Kidney capillary endothelial cell (primary cell): ENCODE data around the gene RELN.
"Not testable (repeated sequence)": the region's sequence is repeated elsewhere in the genome, so short reads cannot be mapped to it uniquely, and the experiment has no call there.

Experiments
- DNase-seq: peaks from one replicate; pipeline ENCODE4 v3.0.0-alpha.2; 2018; ENCODE audit warnings: low spot score

RELN gene

GRCh38 chr7:103941976-103942375 lies 47.5 kb downstream of the RELN start:
- no peak for DNase-seq

GRCh38 chr7:103940382-103941268 lies 48.8 kb downstream of the RELN start:
- DNase-seq = no peak

- no peak for DNase-seq
These were observed 51.8 kb downstream of the RELN start for GRCh38 chr7:103937680-103938079.

DNA sequence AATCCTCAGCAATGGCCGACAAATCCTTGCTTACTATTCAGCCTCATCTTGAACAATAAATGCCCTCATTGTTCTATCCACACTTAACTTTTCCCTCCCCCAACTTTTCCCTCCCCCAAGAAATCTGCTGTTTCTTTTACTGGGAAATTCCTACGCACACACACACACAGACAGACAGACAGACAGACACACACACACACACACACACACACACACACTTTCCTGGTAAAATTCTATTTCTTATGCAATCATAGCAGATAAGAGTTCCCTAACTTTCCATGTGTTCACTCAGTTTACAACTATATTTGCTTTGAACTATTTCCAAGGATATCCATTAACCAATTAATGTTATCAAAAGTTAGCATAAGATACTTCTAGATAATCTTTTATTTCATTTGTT lies 52.9 kb downstream of the RELN start:
- no peak for DNase-seq

DNA sequence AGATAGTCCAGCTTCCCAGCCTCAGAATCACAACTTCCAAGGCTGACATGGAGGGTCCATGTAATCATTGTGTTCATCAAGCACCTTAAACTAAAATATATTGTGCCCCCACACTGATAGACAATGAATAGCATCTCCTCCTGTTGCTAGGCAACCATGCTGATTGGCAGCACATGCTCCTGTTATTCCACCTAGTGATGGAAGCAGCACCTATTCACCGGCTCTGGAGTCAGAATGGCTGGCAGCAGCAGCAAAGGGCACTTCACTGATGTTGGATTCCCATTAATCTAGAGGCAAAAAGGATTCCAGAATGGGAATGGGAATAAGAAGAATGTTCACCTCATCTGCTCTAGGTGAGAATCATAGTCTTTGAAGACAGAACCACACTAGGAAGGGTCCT lies 55.0 kb downstream of the RELN start:
- no peak for DNase-seq

DNA sequence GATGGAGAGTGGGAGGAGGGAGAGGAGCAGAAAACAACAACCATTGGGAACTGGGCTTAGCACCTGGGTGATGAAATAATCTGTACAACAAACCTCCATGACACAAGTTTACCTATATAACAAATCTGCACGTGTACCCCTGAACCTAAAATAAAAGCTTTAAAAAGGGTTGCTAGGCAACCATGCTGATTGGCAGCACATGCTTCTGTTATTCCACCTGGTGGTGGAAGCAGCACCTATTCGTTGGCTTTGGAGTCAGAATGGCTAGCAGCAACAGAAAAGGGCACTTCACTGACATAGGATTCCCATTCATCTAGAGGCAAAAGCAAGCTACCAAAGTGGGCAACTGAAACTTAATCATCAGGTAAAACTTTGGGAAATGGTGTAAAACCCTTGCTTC lies 57.1 kb downstream of the RELN start:
- no peak for DNase-seq

DNA sequence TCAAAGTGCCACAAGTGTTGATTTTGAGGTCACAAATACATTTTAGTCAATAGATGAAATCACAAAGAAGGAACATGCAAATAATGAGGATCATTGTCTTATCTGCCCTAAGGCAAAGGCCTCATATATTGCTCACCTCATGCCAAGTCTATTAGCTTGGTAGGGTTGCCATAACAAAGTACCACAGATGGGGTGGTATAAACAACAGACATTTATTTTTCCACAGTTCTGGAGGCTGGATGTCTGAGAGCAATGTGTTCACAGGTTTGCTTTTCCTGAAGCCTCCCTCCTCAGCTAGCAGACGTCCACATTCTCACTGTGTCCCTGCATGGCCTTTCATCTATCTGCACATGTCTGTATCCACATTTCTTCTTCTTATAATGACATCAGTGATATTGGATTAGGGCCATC lies 59.6 kb downstream of the RELN start:
- no peak for DNase-seq

GRCh38 chr7:103928581-103928980 lies 60.9 kb downstream of the RELN start:
- DNase-seq = no peak

- no peak for DNase-seq
These were observed 65.3 kb downstream of the RELN start for GRCh38 chr7:103924184-103924583.

GRCh38 chr7:103922407-103922806 lies 67.1 kb downstream of the RELN start:
- DNase-seq = no peak

GRCh38 chr7:103921692-103922091 lies 67.8 kb downstream of the RELN start:
- no peak for DNase-seq

GRCh38 chr7:103919272-103919868 lies 70.1 kb downstream of the RELN start:
- DNase-seq = no peak

DNA sequence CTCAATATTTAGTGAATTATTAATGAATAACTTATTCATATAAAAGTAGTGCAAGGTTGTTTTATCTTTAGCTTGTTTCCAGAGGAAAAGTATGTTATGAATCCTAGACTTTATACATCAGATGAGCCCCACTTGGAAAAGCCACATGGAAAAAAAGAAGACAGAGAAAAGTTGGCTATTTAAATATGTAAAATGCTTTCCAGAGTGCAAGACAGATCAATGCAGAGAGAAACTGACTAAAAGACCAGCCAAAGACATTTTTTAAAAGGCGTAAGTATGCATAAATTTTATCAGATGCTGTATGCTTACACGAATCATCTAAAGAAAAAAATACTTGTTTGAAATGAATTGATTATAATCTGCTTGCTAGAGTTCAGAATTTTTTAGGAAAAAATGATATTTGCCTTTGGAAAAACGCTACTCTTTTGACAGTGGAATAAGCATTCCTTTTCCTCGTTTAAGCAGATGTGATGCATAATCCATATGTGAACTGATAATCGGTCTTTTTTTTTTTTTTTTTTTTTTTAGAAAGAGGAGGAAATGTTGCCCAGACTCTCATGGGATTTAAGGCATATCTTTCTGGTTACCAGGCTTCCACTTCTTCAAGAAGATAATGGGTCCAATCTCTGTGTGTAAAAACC lies 70.7 kb downstream of the RELN start:
- no peak for DNase-seq

DNA sequence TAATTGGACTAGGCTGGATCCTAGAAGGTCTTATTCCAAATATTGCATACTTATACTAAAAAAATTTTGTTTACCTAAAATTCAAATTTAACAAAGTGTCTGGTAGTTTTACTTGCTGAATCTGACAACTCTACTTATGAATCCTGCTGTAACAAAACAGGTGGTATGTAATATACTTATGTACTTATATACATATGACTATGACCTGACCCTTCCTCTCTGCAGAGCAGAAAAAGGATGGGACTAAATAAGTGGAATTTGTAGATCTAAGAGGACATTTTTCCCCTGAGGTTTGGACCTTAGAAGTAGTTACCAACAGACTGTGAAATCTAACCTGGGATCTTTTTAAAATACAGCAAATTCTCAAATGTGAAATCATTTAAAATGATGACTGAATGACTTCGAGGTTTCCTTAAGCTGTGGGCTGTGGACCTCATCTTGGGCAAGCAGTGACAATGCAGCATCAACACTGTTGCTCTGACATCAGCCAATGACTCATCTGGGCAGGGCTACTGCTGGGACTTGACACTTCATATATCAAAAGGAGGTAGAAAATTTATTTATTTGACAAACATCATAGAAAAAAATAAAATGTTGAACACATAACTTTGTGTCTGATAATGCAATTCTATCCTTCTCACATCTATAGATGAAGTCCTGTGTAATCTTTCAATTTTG lies 73.6 kb downstream of the RELN start:
- DNase-seq = peak; percentile 6

- no peak for DNase-seq
These were observed 75.1 kb downstream of the RELN start for GRCh38 chr7:103914147-103914899.

DNA sequence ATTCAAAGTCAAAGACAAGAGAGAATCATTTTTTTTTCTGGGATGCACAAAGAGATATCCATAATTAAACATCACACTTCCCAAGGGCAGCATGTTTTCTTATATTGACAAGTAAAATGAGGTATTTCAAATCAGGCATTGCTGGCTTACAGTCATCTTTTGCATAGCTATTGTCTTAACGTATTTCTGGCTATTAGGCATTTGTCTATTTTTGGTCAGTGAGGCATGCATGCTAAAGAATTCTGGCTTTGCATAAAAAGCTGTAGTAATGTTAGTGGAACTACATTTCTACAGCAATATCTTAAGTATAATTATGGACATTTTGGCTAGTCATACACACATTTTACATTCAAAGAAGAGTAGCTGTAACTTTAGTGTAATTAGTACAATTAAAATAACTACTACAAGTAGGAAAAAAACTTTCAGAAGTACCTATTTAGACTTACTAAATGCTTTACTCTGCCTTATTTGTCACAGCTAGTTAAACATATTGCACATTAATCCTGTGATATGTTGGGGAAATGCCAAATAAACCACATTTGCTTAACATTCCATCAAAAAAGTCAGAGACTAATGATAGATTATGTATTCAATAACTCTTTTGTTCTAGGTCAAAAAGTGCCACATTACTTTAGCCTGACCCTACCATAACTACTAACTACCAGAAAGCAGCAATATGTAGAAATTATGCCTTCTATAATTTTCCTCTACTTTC lies 76.4 kb downstream of the RELN start:
- no peak for DNase-seq

DNA sequence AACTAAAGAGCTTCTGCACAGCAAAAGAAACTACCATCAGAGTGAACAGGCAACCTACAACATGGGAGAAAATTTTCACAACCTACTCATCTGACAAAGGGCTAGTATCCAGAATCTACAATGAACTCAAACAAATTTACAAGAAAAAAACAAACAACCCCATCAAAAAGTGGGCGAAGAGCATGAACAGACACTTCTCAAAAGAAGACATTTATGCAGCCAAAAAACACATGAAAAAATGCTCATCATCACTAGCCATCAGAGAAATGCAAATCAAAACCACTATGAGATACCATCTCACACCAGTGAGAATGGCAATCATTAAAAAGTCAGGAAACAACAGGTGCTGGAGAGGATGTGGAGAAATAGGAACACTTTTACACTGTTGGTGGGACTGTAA lies 78.4 kb downstream of the RELN start:
- DNase-seq = not testable (repeated sequence)

DNA sequence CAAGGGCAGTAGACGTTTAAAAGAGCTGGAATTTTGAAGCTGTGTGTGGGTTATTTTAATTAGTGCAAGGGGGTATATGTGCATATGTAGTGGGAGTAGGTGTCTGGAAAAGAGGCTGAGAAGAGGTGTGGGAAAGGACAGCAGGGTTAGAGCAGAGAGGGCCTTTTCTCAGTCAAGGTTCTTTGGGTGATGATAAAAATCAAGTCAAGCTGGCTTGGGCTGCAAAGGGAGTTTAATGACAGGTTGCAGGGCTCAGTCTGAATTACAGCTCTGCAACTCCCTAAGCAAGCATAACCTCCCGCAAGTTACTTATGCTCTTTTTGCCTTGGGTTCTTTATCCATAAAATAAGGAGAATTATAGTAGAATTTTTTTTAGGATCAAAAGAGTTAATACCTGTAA lies 83.5 kb downstream of the RELN start:
- no peak for DNase-seq

DNA sequence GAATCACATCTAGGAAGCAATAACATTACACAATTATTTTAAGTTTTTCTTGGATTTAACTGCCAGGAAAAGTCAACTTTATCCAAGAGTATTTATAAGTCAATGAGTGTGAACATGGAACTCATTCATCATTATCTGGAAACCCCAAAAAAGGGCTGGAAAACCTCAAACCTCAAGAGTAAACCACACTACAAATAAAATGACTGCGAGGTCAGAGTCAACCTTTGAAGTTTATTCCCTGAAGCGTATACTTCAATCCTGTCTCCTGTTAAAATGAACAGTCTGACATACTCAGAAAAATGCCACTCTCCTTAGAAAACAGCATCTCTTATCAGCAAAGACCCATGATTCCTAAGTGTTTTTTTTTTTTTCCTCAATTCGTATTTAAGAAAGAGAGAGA lies 86.5 kb downstream of the RELN start:
- no peak for DNase-seq

DNA sequence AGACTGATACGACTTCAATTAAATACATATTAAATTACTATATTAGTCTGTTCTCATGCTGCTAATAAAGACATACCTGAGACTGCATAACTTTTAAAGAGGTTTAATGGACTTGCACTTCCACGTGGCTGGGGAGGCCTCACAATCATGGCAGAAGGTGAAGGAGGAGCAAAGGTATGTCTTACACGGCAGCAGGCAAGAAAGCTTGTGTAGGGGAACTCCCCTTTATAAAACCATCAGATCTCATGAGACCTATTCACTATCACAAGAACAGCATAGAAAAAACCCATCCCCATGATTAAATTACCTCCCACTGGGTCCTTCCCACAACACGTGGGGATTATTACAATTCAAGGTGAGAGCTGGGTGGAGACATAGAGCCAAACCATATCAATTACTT lies 92.6 kb downstream of the RELN start:
- DNase-seq = not testable (repeated sequence)
